ENCODE measurements around the gene COG5.

- TF ChIP-seq CTCF (conservative IDR thresholded peaks at IDR 0.05; ENCODE audit: low read depth, low read length) (no peak), EZH2 (IDR thresholded peaks at IDR 0.05; ENCODE audit: borderline replicate concordance, low read depth, low read length, poor library complexity, severe bottlenecking) (no peak)
Observed at GRCh38 chr7:107573537-107573936, 9.8 kb upstream of the COG5 start.
